RPMI7951 (cell line): ENCODE results near the gene PPP4R2. TPM values are rescaled to one million over a fixed set of nuclear protein-coding genes. Genes with fewer than 3 reads are reported as not detected.

Experiments
- DNase-seq: peaks from one replicate; pipeline ENCODE4 v3.0.0-alpha.2; 2012; ENCODE audit warnings: low read depth
- total RNA-seq: library from RNA; depleted of rRNA; stranded (reverse); fragments of >200 nt; shearing (Covaris generic); gene quantifications from 2 replicates; pipeline ENCODE4 v1.2.3, GENCODE V29; 2014

Gene PPP4R2
- total RNA-seq, 1 experiment from 2014 or later, result 74.0 TPM

DNA sequence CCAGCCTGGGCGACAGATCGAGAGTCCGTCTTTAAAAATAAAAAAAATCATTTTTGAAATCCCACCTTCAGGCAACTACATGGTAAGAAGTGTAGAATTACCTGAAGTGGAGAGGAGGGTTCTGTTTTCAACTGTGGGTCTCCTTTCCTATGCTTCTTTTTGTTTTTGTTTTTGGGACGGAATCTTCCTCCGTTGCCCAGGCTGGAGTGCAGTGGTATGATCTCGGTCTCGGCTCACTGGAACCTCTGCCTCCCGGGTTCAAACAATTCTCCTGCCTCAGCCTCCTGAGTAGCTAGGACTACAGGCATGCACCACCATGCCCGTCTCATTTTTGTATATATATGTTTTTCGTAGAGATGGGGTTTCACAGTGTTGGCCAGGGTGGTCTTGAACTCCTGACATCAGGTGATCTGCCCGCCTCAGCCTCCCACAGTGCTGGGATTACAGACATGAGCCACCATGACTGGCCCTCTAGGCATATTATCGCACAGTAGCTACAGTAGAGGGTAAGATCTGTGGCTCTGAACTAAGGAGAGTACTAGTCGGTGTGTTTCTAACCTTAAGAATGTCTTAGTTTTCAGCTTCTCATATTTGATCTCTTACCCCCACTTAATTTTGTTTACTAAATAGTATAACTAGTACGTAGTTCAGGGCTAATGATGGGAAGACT is 73.3 kb downstream of the PPP4R2 start:
- DNase-seq, result no peak

DNA sequence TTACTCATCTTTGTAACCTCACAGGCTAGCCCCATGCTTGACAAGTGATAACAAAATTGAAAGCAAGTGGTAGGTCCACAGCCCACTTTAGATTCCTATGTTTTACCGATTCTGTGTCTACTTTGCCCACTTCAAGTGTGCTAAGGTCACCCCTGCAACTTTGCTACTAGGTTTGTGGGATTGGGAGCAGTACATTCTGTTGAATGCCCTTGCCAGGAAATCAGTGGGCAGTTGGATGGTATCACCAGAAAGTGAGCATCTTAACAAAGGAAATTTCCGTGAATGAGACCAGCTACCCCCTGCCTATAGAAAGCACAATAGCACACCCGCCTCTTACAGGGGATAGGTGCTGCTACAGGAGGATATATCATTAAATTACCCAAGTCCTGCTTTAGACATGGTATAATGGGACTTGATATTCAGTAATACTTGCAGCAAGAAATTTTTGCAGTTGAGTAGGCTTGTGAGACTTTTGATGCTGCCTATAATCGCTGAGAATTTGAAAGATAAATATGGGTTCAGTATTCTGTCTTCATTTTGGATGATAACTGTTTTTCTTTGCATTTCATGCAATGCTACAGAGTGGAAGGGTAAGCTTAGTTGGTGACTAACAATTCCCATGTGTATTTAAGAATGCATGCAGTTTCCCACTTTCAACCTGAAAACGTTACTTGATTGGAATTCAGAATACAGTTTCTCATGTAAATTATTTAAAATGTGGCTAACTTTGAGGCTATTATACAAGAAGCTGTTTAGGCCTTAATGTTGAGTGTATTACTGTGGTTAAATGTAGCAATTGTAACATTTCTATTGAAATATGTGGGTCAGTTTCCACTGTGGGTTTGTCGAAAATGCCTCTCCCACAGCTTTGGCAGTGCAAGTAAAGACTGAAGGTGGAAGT is 74.3 kb downstream of the PPP4R2 start:
- no peak for DNase-seq

DNA sequence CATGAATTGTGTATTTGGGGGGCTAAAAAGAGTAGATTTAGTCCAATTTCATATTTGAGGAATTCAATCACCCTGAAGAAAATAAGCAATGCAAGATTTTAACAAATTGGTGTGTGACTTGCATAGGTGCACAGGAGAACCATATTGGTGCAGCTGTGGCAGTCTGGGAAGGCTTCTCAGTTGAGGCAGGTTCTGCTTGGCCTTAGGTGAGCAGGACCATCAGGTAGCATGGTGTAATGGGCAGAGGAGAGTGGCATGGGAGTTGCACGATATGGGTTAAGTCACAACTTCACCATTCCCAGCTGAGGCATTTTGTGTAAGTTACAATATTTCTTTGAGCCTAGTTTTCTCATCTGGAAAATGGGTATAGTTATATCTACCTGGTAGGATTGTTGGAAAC is 75.3 kb downstream of the PPP4R2 start:
- no peak for DNase-seq

DNA sequence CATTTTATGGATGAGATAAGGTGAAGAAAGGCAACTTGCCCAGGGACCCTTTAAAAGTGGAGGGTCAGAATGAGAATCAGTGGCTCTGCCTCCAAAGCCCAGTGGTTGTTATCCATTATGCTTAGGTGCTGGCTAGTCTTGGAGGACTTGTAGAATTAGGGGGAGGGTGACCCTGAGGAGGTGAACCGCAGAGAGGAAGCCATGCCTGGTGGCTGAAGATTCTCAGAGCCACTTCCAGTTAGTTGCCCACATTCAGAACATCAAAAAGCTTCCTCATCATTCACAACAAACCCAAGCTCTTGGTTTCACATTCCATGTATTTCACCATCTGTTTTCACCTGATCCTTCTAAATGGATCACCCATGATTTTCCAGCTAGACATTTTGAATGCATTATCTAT is 76.0 kb downstream of the PPP4R2 start:
- DNase-seq, result peak; percentile 24

DNA sequence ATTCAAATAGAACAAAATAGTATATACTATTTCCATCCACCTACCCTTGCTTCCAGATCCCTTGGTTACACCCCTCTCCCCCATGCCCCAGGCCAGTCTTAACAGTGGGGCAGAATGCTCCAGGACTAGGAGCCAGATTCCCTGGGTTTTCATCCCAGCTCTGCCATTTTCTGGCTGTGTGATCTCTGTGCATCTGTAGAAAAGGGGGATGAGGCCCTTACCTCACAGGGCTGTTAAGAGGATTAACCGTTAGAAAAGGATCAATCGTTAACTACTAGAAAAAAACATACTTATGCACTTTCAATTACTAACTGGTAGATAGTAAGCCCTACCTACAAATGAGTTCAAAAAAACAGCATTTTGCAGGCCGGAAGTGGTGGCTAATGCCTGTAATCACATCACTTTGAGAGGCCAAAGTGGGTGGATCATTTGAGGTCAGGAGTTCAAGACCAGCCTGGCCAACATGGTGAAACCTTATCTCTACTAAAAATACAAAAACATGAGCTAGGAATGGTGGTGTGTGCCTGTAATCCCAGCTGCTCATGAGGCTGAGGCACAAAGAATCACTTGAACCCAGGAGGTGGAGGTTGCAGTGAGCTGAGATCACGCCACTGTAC is 76.6 kb downstream of the PPP4R2 start:
- DNase-seq, result peak; percentile 18

DNA sequence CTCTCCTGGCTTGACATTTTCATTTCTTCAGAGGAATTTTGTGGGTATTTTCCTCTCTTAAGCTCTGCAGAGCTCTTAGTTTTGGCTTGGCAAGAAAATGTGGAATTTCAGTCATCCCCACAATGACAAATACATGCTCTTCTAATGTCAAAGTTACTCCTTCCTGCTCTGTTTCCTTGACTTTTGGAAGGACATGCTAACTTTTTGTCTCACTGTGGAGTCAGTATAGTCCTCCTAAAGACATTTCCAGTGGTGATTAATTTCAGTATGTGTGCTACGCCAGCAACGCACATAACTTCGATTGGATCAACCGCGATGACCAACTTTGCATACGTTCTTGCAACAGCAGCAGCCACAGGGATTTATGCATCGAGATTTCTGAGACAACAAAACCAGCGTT is 78.2 kb downstream of the PPP4R2 start:
- DNase-seq, result no peak

DNA sequence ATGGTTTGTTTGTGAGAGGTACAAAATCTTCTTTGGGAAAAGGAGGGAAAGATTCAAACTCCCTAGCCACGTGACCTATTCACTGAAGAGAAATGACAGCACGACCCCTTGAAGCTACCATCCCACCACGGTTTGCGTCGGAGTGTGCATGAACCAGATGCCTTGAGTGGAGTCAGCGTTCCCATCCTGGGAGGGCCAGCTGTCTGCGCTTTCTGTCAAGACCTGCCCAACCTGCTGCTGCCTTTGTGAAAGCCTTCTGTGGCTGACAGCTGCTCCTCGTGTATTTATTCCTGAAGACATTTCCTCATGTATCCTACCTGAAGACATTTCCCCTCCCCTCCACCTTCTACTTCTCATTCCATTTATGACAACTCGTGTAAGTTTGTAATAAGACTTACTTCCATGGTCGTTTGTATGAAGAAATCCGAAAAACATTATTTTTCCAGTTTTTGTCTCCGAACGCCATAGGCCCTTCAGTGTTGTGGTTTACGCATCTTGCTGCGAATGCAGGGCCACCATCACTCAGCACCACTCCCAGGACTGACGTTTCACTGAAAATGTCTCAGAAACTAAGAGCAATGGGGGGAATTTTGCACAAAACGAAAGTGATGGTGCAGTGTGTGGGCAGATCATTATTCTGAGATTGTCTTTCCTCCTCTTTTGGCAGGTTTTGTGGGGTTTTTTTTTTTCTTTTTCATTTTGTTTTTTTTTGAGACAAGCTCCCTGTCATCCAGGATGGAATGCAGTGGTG is 83.8 kb downstream of the PPP4R2 start:
- no peak for DNase-seq

DNA sequence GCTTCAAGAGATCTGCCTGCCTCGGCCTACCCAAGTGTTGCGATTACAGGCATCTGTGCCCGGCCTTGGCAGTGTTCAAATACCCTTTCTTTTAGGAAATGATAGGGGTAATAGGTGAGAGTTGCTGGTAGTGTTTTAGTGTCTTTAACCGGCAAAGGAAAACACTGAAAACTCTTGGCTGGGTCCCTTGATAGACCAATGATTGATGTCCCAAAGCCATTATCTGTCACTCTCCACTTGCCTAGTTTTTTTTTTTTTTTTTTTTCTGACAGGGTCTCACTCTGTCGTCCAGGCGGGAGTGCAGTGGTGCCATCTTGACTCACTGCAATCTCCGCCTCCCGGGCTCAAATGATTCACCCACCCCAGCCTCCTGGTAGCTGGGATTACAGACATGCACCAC is 84.5 kb downstream of the PPP4R2 start:
- no peak for DNase-seq

DNA sequence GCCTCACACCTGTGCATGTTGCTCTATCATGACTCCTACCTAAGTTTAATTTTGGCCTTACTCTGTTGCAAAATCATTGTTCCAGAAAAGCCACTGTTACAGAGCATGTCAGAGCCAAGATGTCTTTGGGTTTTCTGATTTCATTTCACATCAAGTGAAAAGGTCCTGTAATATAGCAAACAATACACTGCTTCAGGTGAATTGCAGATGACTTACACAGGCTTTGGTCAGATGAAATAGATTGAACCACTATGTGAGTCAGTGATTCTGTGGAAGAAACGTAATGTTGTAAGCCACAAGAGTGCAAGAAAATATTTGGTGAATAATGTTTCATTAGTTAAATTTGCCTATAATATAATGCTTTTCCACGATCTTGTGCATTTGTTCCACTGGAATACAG is 87.6 kb downstream of the PPP4R2 start:
- DNase-seq, result no peak

DNA sequence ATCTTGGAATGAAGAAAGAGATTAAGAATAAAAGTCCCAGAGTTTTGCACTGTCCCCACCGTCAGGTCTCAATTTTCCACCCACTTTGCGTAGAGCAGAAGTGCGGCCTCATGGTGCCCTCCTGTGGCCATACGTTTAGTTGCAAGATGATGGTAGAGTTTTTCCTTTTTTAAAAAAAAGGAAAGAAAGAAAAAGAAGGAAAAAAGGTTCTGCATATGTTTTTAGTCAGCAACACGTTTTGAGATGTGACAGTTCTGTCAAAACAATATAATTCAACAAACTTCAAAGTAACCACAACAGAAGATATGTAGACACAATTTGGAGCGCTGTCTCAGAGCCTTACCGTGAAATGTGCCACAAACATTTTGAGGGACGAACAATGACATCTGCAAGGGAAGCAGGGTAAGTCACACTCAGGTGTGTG is 89.5 kb downstream of the PPP4R2 start:
- peak; percentile 43 for DNase-seq

DNA sequence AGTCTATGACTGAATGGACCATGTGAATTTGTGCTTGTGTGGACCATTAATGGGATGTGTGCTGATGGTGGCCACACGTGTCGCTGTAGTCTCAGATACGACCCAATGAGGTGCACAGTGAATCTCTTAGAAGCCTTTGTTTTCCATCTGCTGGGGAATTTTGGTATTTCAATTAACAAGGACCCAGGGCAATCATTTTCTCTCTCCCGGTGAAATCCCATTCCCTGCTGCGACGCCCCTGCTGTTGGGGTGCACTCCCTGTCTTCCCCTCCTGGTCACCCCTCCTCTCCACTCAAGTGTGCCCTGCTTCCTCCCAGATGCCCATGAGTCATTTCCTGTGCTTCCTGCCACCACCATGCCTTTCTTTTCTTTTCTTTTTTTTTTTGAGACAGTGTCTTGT is 97.5 kb downstream of the PPP4R2 start:
- DNase-seq, result peak; percentile 87

DNA sequence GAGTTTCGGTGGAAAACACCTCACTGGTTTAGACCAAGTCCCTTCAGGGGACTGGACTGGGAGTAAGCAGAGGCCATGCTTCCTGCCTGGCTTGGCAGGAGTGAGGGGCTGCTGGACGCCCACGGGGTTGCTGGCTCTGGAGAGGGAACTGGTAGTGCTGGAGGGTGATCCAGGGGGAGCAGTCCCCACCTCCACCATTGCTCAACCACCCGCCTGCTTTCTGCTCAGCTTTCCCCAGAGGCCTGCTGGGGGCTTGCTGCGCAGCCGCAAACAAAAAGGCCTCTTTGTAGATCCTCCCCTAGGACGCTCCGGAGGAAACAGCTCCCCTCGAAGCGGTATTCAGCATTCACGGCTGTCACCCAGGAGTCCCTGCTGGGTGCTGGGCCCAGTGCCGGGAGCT is 98.3 kb downstream of the PPP4R2 start:
- no peak for DNase-seq

DNA sequence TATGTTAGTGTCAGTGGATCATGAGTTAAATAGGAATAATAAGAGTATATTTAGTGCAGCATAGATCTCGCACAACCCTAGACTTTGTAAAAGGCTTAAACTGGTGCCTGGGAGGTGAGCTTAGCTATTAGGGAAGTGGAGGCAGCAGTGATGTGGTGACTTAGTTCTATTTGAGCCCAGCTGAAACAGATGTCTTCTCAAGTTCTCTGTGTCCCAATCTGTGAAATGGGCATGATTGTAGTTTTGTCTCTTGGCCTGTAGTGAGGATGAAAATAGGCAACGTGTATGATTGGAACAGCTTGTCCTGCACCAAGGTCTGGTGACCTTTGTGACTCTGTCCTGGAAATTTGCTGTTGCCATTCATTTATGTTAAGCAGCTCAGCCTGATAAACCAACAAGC is 99.6 kb downstream of the PPP4R2 start:
- no peak for DNase-seq

DNA sequence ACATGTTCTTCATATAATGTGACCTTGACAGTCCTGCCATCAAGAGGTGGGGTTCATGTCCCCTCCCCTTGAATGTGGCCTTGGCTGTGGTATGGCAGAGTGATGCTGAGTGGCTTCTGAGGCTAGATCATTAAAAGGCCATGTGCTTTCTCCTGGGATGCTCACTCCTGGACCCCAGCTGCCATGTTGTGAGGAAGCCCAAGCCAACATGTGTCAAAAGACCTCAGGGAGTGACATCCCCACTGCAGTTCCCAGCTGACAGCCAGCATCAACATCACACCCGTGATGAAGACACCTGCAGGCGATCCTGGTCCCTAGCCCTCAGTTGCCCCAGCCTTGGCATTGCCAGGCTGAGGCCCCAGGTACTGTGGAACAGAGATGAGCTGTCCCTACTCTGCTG is 101.4 kb downstream of the PPP4R2 start:
- DNase-seq, result no peak

DNA sequence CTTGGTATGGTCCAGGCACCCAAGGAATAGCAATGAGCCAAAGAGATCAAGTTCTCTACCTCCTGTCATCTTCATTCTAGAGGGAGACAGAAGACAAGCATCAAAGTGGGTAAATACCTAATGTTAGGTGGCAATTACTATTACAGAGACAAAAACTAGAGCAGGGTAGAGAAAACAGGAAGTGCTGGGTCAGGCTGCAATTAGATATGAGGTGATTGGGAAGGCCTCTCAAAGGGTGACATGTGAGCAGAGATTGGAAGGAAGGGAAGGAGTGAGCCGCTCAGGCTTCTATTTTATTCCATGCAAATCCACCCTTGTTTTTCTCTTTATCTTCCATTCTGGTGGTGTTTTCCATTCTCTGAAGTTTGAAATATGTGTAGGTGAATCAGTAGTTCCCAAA is 102.3 kb downstream of the PPP4R2 start:
- no peak for DNase-seq

DNA sequence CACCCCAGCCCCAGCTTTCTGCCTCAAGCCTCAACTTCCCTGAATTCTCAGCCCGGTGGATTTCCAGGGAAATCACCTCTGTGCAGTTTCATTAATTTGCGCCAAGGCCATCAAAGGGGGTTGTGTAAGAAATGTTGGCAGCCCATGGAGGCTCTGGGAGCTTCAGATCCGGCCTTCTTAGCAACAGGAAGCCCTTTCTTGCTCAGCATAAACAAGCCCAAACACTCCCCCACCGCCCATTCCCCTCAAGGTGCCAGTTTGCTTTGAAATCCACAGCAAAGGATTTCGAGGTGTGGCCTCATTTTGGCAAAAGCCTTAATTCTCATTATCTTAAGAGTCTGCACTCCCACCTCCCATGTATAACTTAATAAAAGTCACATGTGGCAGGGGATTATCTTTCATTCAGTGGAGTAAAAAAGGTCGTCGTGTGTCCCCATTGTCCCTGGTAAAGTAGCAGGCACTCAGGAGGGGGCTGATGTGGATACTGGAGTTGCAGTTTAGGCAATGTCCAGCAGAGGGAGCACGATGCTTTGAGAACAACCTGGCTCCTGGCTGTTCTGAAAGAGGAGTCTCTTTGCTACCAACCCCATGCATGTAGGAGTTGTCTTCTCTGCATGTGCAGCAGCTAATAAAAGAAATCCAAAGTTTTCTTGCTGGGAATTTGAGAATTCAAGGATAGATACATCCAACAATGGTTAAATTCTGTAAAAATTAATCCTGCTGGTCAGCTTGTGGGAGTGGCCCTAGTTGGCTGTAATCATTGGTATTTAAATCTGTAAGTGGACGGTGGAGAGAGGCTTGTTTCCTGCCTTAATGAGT is 104.3 kb downstream of the PPP4R2 start:
- peak; percentile 69 for DNase-seq

DNA sequence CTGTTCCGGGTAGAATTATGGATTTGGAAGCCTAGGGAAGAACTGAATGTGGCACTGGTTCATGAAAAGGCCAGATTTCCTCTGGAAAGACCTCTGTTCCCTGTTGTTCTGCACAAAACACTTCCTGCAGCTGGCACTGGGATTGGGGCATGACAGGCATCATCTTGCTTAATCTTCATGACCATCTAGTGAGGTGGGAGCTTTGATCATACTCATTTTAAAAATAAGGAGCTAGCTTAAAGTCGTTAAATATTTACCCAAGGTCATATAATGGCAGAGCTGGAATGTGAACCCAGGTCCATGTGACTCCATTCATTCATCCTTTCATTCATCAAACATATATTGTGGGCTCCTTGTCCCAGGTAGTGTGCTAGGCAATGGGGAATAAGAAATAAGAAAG is 105.3 kb downstream of the PPP4R2 start:
- DNase-seq, result no peak

DNA sequence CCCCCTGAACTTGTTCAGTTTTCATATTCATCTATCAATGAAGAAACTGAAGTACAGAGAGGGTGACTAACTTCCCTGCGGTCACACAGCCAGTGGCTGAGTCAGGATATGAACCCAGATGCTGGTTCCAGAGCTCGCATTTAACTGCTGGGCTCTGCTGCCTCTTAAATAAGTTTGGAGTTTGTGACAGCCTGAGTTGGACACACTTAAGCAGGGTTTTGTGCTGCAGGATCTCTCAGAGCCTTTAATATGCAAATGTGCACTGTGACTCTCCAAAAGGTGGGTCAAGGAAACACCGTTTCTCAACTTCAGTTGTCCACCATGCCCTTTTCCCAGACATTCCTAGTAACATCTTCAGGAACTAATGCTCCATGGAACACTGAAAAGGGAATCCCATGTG is 110.6 kb downstream of the PPP4R2 start:
- no peak for DNase-seq

DNA sequence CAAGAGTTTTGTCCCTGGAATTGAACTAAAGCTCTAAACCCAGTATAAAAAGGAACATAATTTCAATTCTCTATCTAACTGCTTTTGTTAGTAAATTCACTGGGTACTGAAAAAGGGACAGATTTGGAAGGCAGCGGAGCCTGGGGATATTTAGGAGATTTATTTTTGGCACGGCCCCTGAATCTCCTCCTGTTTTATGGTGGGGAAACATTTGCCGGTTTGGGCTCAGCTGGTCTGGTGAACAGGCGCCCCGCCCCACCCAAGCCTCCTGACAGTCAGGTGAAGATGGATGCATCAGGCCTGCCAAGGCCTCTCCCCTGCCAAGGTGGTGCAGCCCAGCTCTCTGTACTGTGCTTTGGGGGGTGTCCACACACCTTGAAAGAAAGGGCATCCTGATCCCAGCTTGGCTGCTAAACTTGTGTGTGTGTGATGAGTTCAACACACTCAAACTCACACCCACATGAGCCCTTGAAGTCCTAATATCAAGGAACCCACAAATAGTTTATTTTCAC is 111.1 kb downstream of the PPP4R2 start:
- no peak for DNase-seq

DNA sequence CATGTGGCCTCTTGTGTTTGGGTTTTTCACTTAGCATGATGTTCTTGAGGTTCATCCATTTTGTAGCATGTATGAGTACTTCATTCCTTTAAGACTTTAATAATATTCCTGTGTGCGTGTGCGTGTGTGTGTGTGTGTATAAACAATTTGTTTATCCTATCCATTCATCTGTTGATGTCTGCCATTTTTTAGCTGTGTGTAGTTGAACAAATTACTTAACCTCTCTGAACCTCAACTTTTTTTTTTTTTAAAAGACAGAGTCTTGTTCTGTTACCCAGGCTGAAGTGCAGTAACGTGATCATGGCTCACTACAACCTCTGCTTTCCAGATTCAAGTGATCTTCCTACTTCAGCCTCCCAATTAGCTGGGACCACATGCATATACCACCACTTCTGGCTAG is 112.1 kb downstream of the PPP4R2 start:
- DNase-seq, result no peak

DNA sequence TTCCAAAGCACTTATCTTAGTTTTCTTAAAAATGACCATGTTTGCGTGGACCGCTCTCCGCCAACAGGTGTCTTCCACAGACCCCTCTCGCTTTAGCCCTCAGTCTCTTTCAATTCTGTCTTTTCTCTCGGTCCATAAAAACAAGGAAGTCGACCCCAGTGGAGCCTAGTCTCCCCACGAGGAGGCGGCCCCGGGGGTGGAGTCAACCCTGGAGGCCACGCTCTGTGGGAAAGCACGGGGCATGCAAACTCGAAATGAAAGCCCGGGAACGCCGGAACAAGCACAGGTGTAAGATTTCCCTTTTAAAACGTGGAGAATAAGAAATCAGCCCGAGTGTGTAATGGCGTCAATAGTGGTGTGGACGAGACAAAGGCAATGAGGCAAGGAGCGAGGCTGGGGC is 113.9 kb downstream of the PPP4R2 start:
- no peak for DNase-seq
